A549 (cell line): ENCODE results near the gene MESD. TPM values are rescaled to one million over a fixed set of nuclear protein-coding genes. Genes with fewer than 3 reads are reported as not detected.

ENCODE experiments used
- ATAC-seq, 2 experiments: fragments of 200-7000 bp in 1 of 2; fragments of >200 bp in 1 of 2; cut with Nextera tagmentation in 1 of 2; cut with Tn5 transposase in 1 of 2; 3 replicates each; pipeline versions ENCODE4 v1.8.0 to v1.9.1; 2018 to 2020; ENCODE audit warnings: mild to moderate bottlenecking in 1 of 2, moderate library complexity in 1 of 2
- CTCF ChIA-PET: fragments of 300-600 bp; sonication (Branson Sonifier 250); formaldehyde crosslinking; extraction: SDS; loops from one replicate; lab custom pipeline; 2021; ENCODE audit warnings: antibody characterized with exemption, inconsistent platforms; lab: Yijun Ruan, JAX
- POLR2A ChIA-PET: fragments of 350-600 bp; formaldehyde crosslinking; extraction: SDS; loops from one replicate; lab custom pipeline; 2021; ENCODE audit warnings: antibody characterized with exemption, inconsistent platforms; lab: Yijun Ruan, JAX
- DNase-seq, 2 experiments: peaks; one replicate each; pipeline versions ENCODE4 v3.0.0 to v3.0.0-alpha.2; 2011 to 2016; ENCODE audit warnings: low read depth in 1 of 2, low spot score in 1 of 2
- FAIRE-seq: peaks from 2 replicates; lab custom pipeline; 2011; peaks lifted over from hg19 to GRCh38; lab: Jason Lieb, UNC
- H3K27ac ChIP-seq, 2 experiments: fragments of >200 bp; sonication (Bioruptor Twin); formaldehyde crosslinking; 3 replicates each; pipeline ENCODE4 v1.5.1; 2016 to 2017
- H3K4me1 ChIP-seq: fragments of >200 bp; sonication (Bioruptor Twin); formaldehyde crosslinking; 3 replicates; pipeline ENCODE4 v1.6.1; 2016
- H3K4me2 ChIP-seq: fragments of >200 bp; sonication (Bioruptor Twin); formaldehyde crosslinking; 3 replicates; pipeline ENCODE4 v1.6.1; 2016
- H3K4me3 ChIP-seq: fragments of >200 bp; sonication (Bioruptor Twin); formaldehyde crosslinking; 3 replicates; pipeline ENCODE4 v1.5.1; 2016
- H3K9me3 ChIP-seq: fragments of >200 bp; sonication (Bioruptor Twin); formaldehyde crosslinking; 3 replicates; pipeline ENCODE4 v1.6.1; 2016
- CHD2 ChIP-seq: fragments of 150-350 bp; IDR thresholded peaks from 2 replicates; pipeline ENCODE4 v1.6.1; 2014; ENCODE audit warnings: low read length; ENCODE audit not compliant: partially characterized antibody
- EHF ChIP-seq: fragments of 250-450 bp; sonication (Bioruptor Pico); IDR thresholded peaks from 2 replicates; pipeline ENCODE4 v1.5.0; 2020; ENCODE audit warnings: mild to moderate bottlenecking
- EP300 ChIP-seq, 2 experiments: fragments of >200 bp; sonication (Bioruptor Twin); formaldehyde crosslinking; IDR thresholded peaks; 2 replicates in 1 of 2; 3 replicates in 1 of 2; pipeline ENCODE4 v1.6.1; 2016 to 2017
- FOSB ChIP-seq: fragments of 250-450 bp; sonication (Bioruptor Pico); IDR thresholded peaks from 2 replicates; pipeline ENCODE4 v1.5.0; 2020; ENCODE audit warnings: mild to moderate bottlenecking, moderate library complexity
- FOSL2 ChIP-seq, 2 experiments: fragments of 450-650 bp in 1 of 2; fragments of >200 bp in 1 of 2; sonication (Bioruptor Twin) in 1 of 2; formaldehyde crosslinking; IDR thresholded peaks; 2 replicates each; pipeline versions ENCODE4 v1.5.0 to v1.6.1; 2016 to 2020; ENCODE audit warnings: mild to moderate bottlenecking in 1 of 2, moderate library complexity in 1 of 2
- GATA3 ChIP-seq: IDR thresholded peaks from 2 replicates; pipeline ENCODE4 v1.6.1; 2012; ENCODE audit warnings: borderline replicate concordance
- HOXB13 ChIP-seq: fragments of 250-450 bp; sonication (Bioruptor Pico); IDR thresholded peaks from 2 replicates; pipeline ENCODE4 v1.5.0; 2020; ENCODE audit warnings: low read depth, mild to moderate bottlenecking, moderate library complexity
- HOXB5 ChIP-seq: fragments of 250-450 bp; sonication (Bioruptor Pico); IDR thresholded peaks from 2 replicates; pipeline ENCODE4 v1.5.0; 2020; ENCODE audit warnings: mild to moderate bottlenecking, moderate library complexity
- JUNB ChIP-seq: fragments of >200 bp; sonication (Bioruptor Twin); formaldehyde crosslinking; IDR thresholded peaks from 2 replicates; pipeline ENCODE4 v1.6.1; 2016
- KDM5A ChIP-seq: fragments of 200-600 bp; sonication (generic); IDR thresholded peaks from 2 replicates; pipeline ENCODE4 v1.6.1; 2016; ENCODE audit warnings: antibody characterized with exemption, mild to moderate bottlenecking
- MYC ChIP-seq: IDR thresholded peaks from 2 replicates; pipeline ENCODE4 v1.6.1; 2012; ENCODE audit warnings: mild to moderate bottlenecking, inconsistent platforms, low read length, improper control_type of control experiment, borderline replicate concordance
- PHF8 ChIP-seq: fragments of 200-600 bp; sonication (generic); IDR thresholded peaks from 2 replicates; pipeline ENCODE4 v1.6.1; 2016; ENCODE audit warnings: low read depth, mild to moderate bottlenecking, antibody characterized with exemption, moderate library complexity, borderline replicate concordance
- RAD21 ChIP-seq, 2 experiments: fragments of >200 bp in 1 of 2; sonication (Bioruptor Twin) in 1 of 2; formaldehyde crosslinking in 1 of 2; IDR thresholded peaks in 1 of 2; conservative IDR thresholded peaks in 1 of 2; 2 replicates in 1 of 2; 3 replicates in 1 of 2; pipeline ENCODE4 v1.6.1; 2012 to 2018; ENCODE audit warnings: inconsistent platforms in 1 of 2
- RCOR1 ChIP-seq: fragments of 150-350 bp; IDR thresholded peaks from 2 replicates; pipeline ENCODE4 v1.6.1; 2014; ENCODE audit warnings: antibody characterized with exemption, low read length, low read depth
- SMC3 ChIP-seq: fragments of >200 bp; sonication (Bioruptor Twin); formaldehyde crosslinking; IDR thresholded peaks from 3 replicates; pipeline ENCODE4 v1.6.1; 2018; ENCODE audit warnings: inconsistent platforms
- SREBF2 ChIP-seq: fragments of 450-650 bp; IDR thresholded peaks from 2 replicates; pipeline ENCODE4 v1.6.1; 2014; ENCODE audit warnings: mild to moderate bottlenecking, moderate library complexity
- TP53 ChIP-seq: fragments of 250-450 bp; sonication (Bioruptor Pico); IDR thresholded peaks from 2 replicates; pipeline ENCODE4 v1.5.0; 2021; ENCODE audit warnings: mild to moderate bottlenecking, moderate library complexity
- ZSCAN20 ChIP-seq: fragments of 250-450 bp; sonication (Bioruptor Pico); IDR thresholded peaks from 2 replicates; pipeline ENCODE4 v1.8.0; 2022; ENCODE audit warnings: mild to moderate bottlenecking, moderate library complexity
- WGBS: methylation state at CpG from one replicate; pipeline ENCODE4 v1.1.6; 2017; ENCODE audit errors: missing lambda C conversion rate; 5-methylcytosine and 5-hydroxymethylcytosine counted together
- polyA plus RNA-seq, 4 experiments: library from polyadenylated mRNA; depleted of rRNA in 3 of 4; stranded (reverse); fragments of >200 nt; fragmentation: RNase III in 1 of 4; extraction: RNeasy Plus Mini Kit Qiagen cat#74134 plus additional on column Dnase treatment in 1 of 4; gene quantifications; 2 replicates in 3 of 4; 3 replicates in 1 of 4; pipeline ENCODE4 v1.2.3, GENCODE V29; 2011 to 2017
- TF ChIP-seq, protein P1 (sequence below): IDR thresholded peaks from 2 replicates; pipeline ENCODE4 v1.6.1; 2012; ENCODE audit warnings: low read depth, borderline replicate concordance
- TF ChIP-seq, protein P2 (sequence below): IDR thresholded peaks from 2 replicates; pipeline ENCODE4 v1.6.1; 2012
- TF ChIP-seq, protein P3 (sequence below): fragments of >200 bp; sonication (Bioruptor Twin); formaldehyde crosslinking; IDR thresholded peaks from 3 replicates; pipeline ENCODE4 v1.6.1; 2016
- TF ChIP-seq, protein P4 (sequence below): fragments of >200 bp; sonication (Bioruptor Twin); formaldehyde crosslinking; IDR thresholded peaks from 3 replicates; pipeline ENCODE4 v1.5.1; 2016
- TF ChIP-seq, protein P5 (sequence below): fragments of 250-450 bp; sonication (Bioruptor Pico); IDR thresholded peaks from 2 replicates; pipeline ENCODE4 v1.5.0; 2020; ENCODE audit warnings: low read depth, mild to moderate bottlenecking, moderate library complexity
- TF ChIP-seq, protein P6 (sequence below): fragments of 150-350 bp; IDR thresholded peaks from 2 replicates; pipeline ENCODE4 v1.6.1; 2014; ENCODE audit warnings: low read depth, mild to moderate bottlenecking, low read length

MESD gene
- polyA plus RNA-seq, 2 of the 4 experiments (the other 2 are of a cell fraction) = 35.6 to 39.4 TPM

DNA sequence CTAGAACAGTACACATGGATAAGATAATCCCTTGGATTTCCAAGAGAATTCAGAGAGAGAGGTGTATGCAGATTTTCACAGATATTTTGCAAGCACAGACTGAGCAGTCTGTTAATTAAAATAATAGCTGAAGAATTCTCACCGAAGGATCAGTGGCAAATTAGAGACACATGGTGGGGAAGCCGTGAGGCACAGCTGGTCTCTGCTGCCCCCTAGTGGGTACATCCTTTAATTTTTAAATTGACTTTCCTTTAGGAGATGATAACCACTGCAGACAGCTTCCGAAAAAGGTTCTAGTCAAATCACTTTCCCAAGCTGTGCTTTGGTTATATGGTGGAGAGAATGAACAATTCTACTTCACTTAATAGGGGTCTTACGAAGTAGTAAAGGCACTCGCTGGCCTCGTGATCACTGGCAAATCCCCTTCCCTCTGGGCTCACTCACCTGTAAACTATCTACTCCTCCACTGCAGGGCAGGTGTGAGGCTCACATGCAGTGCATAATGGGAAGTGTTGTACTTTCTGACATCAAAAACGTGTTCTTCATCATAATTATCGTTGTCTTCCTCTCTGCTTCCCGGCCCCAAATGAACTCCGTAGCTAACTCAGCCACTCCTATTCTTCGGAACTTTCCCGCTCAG lies 19.5 kb downstream of the MESD start:
- no peak for TF ChIP-seq FOSB
- TF ChIP-seq MYC = peak; percentile 59; the same call in 1 of the 2 replicates
- TF ChIP-seq SMC3 = peak; percentile 86
- TF ChIP-seq, protein P1, sequence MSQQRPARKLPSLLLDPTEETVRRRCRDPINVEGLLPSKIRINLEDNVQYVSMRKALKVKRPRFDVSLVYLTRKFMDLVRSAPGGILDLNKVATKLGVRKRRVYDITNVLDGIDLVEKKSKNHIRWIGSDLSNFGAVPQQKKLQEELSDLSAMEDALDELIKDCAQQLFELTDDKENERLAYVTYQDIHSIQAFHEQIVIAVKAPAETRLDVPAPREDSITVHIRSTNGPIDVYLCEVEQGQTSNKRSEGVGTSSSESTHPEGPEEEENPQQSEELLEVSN = 0 out of 2 replicates have a peak, but pooled peaks have one; percentile 19
- TF ChIP-seq, protein P2, sequence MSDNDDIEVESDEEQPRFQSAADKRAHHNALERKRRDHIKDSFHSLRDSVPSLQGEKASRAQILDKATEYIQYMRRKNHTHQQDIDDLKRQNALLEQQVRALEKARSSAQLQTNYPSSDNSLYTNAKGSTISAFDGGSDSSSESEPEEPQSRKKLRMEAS = peak; percentile 66
- TF ChIP-seq, protein P3, sequence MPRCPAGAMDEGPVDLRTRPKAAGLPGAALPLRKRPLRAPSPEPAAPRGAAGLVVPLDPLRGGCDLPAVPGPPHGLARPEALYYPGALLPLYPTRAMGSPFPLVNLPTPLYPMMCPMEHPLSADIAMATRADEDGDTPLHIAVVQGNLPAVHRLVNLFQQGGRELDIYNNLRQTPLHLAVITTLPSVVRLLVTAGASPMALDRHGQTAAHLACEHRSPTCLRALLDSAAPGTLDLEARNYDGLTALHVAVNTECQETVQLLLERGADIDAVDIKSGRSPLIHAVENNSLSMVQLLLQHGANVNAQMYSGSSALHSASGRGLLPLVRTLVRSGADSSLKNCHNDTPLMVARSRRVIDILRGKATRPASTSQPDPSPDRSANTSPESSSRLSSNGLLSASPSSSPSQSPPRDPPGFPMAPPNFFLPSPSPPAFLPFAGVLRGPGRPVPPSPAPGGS = no peak
- TF ChIP-seq, protein P4, sequence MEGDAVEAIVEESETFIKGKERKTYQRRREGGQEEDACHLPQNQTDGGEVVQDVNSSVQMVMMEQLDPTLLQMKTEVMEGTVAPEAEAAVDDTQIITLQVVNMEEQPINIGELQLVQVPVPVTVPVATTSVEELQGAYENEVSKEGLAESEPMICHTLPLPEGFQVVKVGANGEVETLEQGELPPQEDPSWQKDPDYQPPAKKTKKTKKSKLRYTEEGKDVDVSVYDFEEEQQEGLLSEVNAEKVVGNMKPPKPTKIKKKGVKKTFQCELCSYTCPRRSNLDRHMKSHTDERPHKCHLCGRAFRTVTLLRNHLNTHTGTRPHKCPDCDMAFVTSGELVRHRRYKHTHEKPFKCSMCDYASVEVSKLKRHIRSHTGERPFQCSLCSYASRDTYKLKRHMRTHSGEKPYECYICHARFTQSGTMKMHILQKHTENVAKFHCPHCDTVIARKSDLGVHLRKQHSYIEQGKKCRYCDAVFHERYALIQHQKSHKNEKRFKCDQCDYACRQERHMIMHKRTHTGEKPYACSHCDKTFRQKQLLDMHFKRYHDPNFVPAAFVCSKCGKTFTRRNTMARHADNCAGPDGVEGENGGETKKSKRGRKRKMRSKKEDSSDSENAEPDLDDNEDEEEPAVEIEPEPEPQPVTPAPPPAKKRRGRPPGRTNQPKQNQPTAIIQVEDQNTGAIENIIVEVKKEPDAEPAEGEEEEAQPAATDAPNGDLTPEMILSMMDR = peak; percentile 98
- TF ChIP-seq RAD21 (conservative IDR thresholded peaks at IDR 0.05 in 1 of 2, IDR thresholded peaks at IDR 0.05 in 1 of 2) = peak; percentile 98 to 99
- TF ChIP-seq RCOR1 = no peak
- TF ChIP-seq, all 56 proteins: peak for 6
- CTCF ChIA-PET = interaction anchor here (0.6 to 9.7 kb wide), 91 partner anchors 11 to 588 kb away, joined by 3 to 235 read pairs (median 5); partner anchors contain the start of genes ABHD17C and CEMIP
- Histone ChIP-seq H3K27ac (no peak overlapping the region), H3K4me2 (no peak overlapping the region), H3K4me3 (no peak overlapping the region), H3K4me1 (no peaks in the 10 kb centered on the region), H3K9me3 (no peaks in the 10 kb centered on the region)
- FAIRE-seq (peak; percentile 96), DNase-seq (peak; percentile 59 to 79), ATAC-seq (peak; percentile 83 to 93)
- WGBS = 31% methylated on average over 12 of the region's 12 CpGs
- POLR2A ChIA-PET = no interaction called here

DNA sequence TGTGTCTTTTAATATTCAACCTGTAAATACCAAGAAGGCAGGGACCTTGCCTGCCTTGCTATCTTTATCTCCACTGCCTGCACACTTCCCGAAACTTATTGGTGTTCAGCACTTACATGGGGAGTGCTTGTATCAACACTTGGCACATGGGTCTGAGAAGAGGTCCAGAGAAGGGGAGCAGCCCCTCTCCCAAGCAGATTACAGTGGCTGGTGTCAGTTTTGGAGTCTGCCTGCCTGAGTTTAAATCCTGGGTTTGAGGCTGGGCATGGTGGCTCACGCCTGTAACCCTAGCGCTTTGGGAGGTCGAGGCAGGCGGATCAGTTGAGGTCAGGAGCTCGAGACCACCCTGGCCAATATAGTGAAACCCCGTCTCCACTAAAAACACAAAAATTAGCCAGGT lies 20.3 kb downstream of the MESD start:
- CTCF ChIA-PET = interaction anchor here (0.6 to 9.7 kb wide), 87 partner anchors 8 to 554 kb away, joined by 3 to 235 read pairs (median 5); partner anchors contain the start of genes ABHD17C and CEMIP
- FAIRE-seq = no peak

More for the DNA sequence above, 20.3 kb downstream of the MESD start:
- no peak overlapping the region for H3K4me2 ChIP-seq
- ATAC-seq (no peak), DNase-seq (no peak)
- no peak overlapping the region for H3K27ac ChIP-seq
- POLR2A ChIA-PET = no interaction called here
- peaks cover 2% of the 10 kb centered on the region; the same call in 2 of the 3 replicates for H3K9me3 ChIP-seq
- no peaks in the 10 kb centered on the region for H3K4me1 ChIP-seq
- 94% methylated on average over 7 of the region's 7 CpGs for WGBS
- no peak overlapping the region for H3K4me3 ChIP-seq
- TF ChIP-seq, protein P5, sequence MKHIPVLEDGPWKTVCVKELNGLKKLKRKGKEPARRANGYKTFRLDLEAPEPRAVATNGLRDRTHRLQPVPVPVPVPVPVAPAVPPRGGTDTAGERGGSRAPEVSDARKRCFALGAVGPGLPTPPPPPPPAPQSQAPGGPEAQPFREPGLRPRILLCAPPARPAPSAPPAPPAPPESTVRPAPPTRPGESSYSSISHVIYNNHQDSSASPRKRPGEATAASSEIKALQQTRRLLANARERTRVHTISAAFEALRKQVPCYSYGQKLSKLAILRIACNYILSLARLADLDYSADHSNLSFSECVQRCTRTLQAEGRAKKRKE = no peak
- TF ChIP-seq HOXB13 (CRISPR knock-in tag) (no peak), PHF8 (no peak), FOSL2 (IDR thresholded peaks at IDR 0.05) (no peak), FOSL2 (CRISPR knock-in tag; IDR thresholded peaks at IDR 0.05) (no peak), KDM5A (no peak), CHD2 (no peak), EP300 (IDR thresholded peaks at IDR 0.05) (no peak), ZSCAN20 (CRISPR knock-in tag) (no peak), HOXB5 (CRISPR knock-in tag) (no peak), SREBF2 (no peak), GATA3 (no peak), TP53 (CRISPR knock-in tag) (no peak), EHF (CRISPR knock-in tag) (no peak), JUNB (no peak)
- TF ChIP-seq, protein P3 = no peak
- TF ChIP-seq, protein P6, sequence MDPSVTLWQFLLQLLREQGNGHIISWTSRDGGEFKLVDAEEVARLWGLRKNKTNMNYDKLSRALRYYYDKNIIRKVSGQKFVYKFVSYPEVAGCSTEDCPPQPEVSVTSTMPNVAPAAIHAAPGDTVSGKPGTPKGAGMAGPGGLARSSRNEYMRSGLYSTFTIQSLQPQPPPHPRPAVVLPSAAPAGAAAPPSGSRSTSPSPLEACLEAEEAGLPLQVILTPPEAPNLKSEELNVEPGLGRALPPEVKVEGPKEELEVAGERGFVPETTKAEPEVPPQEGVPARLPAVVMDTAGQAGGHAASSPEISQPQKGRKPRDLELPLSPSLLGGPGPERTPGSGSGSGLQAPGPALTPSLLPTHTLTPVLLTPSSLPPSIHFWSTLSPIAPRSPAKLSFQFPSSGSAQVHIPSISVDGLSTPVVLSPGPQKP = no peak
